D341Med (cell line): ENCODE measurements around the gene IFNL1.
A peak's percentile ranks its signal among the peaks of the same experiment; 100 is the strongest.
"Not testable (repeated sequence)": the region's sequence is repeated elsewhere in the genome, so short reads cannot be mapped to it uniquely, and the experiment has no call there.

Experiments
- DNase-seq: peaks from one replicate; pipeline ENCODE4 v3.0.0; 2012; ENCODE audit warnings: low spot score

IFNL1 gene

GRCh38 chr19:39296055-39296645 is at the start of gene IFNL1:
IFNL1 (plus strand) TSS chr19:39296407; CDS start chr19:39296422, 15 bp downstream.
- no peak for DNase-seq

GRCh38 chr19:39246951-39247669 is 49.1 kb upstream of the IFNL1 start:
- DNase-seq, result peak; percentile 40

GRCh38 chr19:39247701-39248664 is 48.2 kb upstream of the IFNL1 start:
- DNase-seq, result peak; percentile 50

- no peak for DNase-seq
Observed at GRCh38 chr19:39248806-39249205, 47.4 kb upstream of the IFNL1 start, which contains the start of gene IFNL4. IFNL4 (minus strand) TSS chr19:39248856.

- DNase-seq, result no peak
Observed at GRCh38 chr19:39251081-39251480, 45.1 kb upstream of the IFNL1 start.

- DNase-seq, result no peak
Observed at GRCh38 chr19:39251846-39252245, 44.4 kb upstream of the IFNL1 start.

- DNase-seq, result no peak
Observed at GRCh38 chr19:39252458-39252857, 43.7 kb upstream of the IFNL1 start.

GRCh38 chr19:39253374-39254149 is 42.6 kb upstream of the IFNL1 start:
- no peak for DNase-seq

- DNase-seq, result no peak
Observed at GRCh38 chr19:39254531-39255345, 41.5 kb upstream of the IFNL1 start.

GRCh38 chr19:39257227-39257626 is 39.0 kb upstream of the IFNL1 start:
- DNase-seq, result no peak

- no peak for DNase-seq
Observed at GRCh38 chr19:39261704-39262103, 34.5 kb upstream of the IFNL1 start.

GRCh38 chr19:39262496-39262895 is 33.7 kb upstream of the IFNL1 start:
- no peak for DNase-seq

GRCh38 chr19:39263912-39264305 is 32.3 kb upstream of the IFNL1 start:
- no peak for DNase-seq

GRCh38 chr19:39264306-39265290 is 31.6 kb upstream of the IFNL1 start:
- peak; percentile 42 for DNase-seq

GRCh38 chr19:39265321-39265916 is 30.8 kb upstream of the IFNL1 start:
- DNase-seq, result no peak

GRCh38 chr19:39268085-39268484 is 28.1 kb upstream of the IFNL1 start, which contains the start of gene IFNL2:
IFNL2 (plus strand) TSS chr19:39268396; CDS start chr19:39268569, 173 bp downstream.
- DNase-seq, result not testable (repeated sequence)

GRCh38 chr19:39268531-39269223 is 27.5 kb upstream of the IFNL1 start:
- DNase-seq, result not testable (repeated sequence)

- DNase-seq, result not testable (repeated sequence)
Observed at GRCh38 chr19:39269369-39269768, 26.8 kb upstream of the IFNL1 start.
